HG02938 (cell line): ENCODE data around the gene KCTD13.
"Not testable (repeated sequence)": the region's sequence is repeated elsewhere in the genome, so short reads cannot be mapped to it uniquely, and the experiment has no call there.

Experiments used
- ATAC-seq: cut with Tn5 transposase; IDR thresholded peaks from one replicate; pipeline ENCODE4 v1.9.1; 2021; ENCODE audit warnings: mild to moderate bottlenecking, moderate library complexity; ENCODE audit not compliant: unreplicated experiment

KCTD13 gene

DNA sequence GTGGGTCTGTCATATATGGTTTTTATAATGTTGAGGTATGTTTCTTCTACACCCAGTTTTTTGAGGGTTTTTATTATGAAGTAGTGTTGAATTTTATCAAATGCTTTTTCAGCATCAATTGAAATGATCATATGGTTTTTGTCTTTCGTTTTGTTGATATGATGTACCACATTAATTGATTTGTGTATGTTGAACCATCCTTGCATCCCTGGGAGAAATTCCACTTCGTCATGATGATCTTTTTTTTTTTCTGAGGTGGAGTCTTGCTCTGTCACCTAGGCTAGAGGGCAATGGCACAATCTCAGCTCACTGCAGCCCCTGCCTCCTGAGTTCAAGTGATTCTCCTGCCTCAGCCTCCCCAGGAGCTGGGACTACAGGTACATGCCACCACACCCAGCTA is 21.9 kb upstream of the KCTD13 start:
- ATAC-seq: no peak

DNA sequence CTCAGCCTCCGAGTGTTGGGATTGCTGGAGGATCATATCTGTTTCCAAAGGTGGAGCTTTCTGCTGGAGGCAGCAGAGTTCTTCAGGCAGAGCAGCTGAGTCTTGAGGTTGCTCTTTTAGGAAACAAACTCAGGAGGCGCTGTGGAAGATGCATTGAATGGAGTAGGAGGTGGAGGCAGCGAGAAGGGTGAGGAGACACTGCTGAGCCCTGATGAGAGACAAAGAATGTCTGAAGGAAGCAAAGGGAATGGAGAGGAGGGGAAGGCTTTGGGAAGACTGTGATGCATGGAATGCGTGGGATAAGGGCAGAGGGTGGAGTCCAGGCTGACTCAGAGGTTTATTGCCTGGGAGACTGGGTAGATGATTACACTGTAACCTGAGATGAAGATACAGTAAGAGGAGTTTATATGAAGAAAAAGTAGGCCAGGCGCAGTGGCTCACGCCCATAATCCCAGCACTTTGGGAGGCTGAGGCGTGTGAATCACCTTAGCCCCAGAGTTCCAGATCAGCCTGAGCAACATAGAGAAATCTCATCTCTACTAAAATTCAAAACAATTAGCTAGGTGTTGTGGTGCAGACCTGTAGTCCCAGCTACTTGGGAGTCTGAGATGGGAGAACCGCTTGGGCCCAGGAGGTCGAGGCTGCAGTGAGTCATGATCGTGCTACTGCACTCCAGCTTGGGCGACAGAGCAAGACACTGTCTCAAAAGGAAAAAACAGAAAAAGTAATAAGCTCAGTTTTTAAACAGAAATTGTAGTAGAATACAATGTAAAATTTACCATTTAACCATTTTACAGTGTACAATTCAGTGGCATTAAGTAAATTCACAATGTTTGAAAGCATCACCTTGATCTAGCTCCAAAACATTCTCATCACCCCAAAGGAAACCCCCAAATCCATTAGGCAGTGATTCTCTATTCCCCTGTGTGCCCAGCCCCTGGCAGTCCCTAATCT is 18.1 kb upstream of the KCTD13 start:
- no peak for ATAC-seq

DNA sequence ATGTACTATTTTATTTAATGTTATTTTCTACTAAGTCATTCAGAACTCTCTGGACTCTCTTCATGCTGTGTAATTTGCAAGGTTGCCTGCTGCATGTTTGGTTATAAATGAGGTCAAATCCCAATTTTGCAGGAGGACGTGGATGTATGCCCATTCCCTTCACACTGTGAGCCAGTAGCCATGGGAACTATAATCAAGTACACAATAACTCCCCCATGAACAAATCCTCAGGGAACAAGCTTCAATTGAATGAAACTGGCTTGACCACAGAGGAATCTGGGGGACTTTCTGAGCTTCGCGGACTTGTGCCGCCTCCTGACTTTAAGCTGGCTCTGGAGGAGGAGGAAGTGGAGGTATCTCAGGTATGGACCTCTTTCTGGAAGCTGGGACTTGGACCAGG is 14.6 kb upstream of the KCTD13 start:
- ATAC-seq: no peak

DNA sequence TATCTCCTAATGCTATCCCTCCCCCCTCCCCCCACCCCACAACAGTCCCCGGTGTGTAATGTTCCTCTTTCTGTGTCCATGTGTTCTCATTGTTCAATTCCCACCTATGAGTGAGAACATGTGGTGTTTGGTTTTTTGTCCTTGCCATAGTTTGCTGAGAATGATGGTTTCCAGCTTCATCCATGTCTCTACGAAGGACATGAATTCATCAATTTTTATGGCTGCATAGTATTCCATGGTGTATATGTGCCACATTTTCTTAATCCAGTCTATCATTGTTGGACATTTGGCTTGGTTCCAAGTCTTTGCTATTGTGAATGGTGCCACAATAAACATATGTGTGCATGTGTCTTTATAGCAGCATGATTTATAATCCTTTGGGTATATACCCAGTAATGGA is 5.7 kb upstream of the KCTD13 start:
- not testable (repeated sequence) for ATAC-seq

DNA sequence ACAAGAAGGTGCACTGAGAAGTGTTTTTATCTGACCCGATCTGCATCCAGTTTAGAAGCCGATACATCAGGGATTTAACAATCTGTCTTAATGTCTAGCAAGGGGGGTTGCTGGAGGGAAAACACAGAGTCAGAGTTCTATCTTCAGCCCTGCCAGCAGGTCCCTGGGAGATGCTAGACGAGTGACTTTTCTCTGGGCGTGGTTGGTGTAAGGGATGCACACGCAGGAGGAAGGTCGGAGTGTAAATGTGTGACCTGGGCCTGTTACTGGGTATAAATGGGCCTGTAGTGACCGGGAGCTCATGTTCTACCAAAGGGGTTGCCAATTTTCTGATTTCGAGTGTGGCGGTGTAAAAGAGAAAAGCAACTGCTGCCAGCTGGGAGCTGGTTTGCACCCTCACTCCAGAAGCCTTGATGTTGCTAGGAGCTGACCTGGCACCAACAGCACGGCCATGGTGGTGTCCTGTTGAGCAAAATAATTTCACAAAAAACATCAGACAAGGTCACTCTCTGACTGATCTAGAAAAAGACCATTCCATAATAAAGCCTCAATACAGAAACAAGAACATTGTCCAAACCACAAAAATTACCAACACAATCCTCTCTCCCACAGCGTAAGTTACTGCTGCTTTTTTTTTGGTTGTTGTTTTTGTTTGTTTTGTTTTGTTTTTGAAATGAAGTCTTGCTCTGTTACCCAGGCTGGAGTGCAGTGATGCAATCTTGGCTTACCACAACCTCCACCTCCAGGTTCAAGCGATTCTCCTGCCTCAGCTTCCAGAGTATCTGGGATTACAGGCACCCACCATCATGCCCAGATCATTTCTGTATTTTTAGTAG is 1.3 kb upstream of the KCTD13 start:
- no peak for ATAC-seq

DNA sequence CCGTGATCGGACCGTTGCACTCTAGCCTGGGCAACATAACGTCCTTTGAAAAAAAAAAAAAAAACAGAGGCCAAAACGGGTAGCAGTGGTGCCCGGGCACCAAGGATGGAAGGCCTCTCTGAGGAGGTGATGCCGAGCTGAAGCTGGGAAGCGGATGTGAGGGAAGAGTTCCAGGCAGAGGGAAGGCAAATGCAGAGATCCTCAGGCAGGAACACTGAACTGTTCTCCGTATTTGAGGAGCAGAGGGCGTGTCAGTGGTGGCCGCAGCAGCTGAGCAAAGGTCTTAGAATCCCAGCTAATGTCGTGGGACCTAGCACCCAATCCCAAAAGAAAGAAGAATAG is 656 bp upstream of the KCTD13 start:
- no peak for ATAC-seq

DNA sequence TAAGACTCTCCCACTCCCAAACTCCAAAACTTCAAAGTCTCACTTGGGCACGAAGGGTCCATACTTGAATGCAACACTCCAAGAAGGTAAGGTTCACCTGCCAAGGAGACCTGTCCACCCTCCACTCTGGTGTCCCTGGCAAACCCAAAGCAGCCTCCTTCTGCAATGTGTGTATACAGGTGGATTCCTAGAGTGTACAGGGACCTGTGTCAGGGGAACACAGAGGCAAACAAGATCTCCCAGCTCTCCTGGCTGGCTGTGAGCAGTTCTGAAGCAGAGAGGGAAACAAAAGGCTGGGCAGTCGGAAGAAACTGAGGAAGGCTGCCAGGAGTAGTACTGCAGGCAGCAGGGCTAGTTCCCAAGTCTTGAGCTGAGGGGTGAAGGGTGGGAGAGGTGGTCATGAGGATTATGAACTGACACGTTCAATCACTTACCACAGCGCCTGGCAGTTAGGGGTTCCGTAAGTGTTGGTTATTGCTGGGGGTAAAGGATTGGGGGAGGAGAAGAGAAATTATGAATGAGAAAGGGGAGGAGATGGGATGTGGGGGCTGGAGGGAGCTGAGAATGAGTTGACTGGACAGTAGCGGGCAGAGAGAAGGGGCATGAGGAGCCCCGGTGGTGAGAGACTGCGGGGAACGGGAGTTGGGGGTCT is 795 bp downstream of the KCTD13 start:
- no peak for ATAC-seq

DNA sequence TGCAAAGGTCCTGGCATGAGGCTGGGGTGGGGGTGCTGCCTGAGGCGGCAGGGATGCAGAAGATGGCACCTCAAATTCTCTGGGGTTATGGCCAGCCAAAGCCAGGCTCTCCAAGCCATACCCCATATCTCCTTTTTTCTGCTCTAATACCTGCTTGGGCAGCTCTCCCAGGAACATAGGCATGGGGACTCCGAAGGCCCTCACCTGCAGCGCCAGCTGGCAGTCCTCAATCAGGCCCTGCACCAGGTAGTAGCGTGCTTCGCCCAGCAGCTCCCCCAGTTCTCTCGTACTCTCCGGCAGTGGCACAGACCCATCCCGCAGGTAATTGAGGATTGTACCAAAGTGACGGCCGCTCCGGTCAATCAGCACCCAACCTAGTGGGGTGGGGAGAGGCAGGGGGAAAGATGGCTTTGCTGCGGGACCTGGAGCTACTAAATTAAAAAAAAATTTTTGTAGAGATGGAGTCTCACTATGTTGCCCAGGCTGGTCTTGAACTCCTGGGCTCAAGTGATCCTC is 3.0 kb downstream of the KCTD13 start:
- no peak for ATAC-seq

DNA sequence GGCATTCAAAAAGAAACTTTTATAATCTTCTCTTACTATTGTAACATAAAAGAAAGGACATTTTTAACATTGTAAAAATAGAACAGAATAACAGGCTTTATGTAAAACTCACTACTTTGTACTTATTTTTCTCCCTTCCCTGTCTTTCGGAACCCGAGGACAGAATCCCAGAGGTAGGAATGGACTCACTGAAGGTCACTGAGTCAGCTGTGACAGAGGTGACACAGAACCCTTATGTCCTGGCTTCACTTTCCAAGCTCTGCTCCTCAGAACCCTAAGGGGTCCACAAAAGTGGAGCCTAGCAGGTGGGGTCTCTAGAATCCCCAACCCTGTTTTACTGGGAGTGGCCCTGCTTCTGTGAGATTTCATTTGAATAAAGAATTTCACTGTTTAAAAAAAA is 3.7 kb downstream of the KCTD13 start:
- no peak for ATAC-seq

DNA sequence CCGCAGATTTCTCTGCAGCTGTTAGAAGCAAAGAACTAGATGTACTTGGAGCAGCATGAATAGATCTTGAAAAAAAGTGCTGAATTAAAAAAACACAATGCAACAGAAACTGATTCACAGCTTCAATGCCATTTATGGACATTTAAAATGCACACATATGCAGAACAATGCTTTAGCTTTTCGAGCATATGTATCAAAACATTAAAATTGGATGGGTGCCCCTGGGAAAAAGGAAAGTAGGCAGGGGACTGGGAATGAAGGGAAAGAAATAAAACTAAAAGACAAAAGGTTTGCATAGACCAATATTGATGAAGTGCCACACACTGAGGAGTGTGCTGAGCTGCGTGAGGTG is 5.0 kb downstream of the KCTD13 start:
- no peak for ATAC-seq

DNA sequence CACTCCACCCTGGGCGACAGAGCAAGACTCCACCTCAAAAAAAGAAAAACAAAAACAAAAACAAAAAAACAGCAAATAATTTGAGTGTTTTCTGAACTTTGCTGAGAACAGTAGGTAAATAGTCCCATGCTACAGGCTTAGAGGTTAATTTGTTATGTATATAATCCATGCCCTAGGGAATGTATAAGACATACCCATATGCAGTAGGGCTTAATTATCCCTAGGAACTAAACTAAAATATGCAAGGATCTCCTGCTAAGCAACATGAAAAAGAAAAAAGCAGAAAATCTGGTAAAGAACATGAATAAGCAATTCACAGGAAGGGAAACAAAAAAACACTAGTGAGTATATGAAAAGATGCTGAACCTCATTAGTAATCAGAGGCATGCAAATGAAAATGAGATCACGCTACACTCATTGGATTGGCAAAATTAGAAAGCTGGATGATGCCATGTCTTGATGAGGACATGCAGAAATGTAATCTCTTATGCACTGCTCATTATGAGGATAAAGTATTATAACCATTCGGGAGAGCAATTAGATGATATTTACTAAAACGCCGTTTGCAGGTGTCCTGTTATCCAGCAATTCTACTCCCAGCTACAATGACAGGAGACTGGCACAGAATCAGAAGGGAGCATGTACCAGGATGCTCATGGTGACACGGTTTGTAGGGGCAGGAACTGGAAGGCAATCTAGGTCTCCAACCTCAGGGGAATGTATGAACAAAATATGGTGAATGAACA is 5.6 kb downstream of the KCTD13 start:
- no peak for ATAC-seq

DNA sequence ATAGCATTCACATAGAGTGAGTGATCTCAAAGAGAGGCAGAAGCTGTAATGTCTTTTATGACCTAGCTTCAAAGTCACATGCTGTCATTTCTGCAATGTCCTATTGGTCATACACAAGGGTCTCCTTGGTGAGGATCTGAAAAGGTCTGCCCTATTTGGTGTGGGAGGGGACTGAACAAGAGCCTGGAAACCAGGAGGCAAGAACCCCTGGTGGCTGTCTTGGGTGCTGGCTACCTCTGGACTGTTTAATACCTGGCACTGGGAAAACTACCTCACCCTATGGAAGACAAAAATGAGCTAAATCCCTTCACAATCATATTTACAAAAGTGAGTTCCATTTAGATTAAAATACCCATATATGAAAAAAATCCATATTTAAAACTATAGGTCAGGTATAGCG is 9.0 kb downstream of the KCTD13 start:
- ATAC-seq: no peak

DNA sequence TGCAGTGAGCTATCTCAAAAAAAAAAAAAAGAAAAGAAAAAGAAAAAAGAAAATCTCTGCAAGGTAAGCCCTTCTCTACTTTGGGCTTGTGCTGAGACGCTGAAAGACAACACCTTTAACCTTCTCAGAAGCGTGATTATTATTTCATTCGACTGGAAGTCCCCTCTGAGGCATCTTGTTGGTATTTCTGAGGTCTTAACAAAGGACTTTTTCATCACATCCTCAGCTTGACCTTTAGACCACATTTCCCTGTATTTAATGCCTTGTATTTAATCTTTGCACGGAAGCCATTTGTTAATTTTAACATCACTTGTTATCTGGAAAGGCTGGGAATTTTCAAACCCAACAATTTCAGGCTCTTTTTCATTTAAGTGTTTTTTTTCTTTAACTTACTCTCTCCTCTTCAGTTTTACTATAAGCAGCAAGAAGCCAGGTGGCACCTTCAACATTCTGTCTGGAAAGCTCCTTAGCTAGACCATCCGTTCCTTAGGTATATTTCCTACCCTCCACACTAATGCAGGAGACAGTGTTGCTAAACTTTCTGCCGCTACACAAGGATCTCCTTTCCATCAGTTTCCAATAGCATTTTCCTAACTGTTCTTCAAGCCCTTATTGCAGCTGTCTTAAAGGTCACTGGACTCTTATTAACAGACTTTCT is 10.3 kb downstream of the KCTD13 start:
- ATAC-seq: no peak

DNA sequence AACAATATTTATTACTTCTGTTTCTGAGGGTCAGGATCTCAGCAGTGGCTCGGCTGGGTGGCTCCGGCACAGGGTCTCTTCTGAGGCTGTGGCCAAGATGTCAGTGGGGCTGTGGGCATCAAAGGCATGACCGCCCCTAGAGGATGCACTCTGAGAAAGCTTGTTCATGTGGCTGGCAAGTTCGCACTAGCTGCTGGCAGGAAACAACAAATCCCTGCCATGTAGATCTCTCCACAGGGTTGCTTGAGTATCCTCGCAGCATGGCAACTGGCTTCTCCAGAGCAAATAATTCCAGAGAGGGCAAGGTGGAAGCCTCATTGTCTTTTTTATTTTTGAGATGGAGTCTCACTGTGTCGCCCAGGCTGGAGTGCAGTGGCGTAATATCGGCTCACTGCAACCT is 12.5 kb downstream of the KCTD13 start:
- no peak for ATAC-seq

DNA sequence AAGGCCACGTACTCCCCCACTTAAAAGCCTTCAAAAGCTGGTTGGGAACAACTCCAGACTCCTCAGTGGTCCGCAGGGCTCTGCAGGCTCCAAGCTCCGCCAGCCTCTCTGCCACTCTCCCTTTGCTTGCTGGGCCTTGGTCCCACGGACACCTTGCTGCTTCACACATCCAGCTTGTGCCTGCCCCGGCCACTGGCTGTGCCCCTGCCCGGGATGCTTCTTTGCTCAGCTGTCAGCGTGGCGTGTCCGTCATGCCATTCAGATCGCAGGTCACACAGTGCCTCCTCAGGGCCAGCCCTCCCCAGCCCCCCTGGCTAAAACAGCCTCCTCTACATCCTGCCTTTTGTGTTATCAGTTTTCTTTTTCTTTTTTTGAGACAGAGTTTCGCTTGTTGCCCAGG is 13.9 kb downstream of the KCTD13 start:
- ATAC-seq: no peak

DNA sequence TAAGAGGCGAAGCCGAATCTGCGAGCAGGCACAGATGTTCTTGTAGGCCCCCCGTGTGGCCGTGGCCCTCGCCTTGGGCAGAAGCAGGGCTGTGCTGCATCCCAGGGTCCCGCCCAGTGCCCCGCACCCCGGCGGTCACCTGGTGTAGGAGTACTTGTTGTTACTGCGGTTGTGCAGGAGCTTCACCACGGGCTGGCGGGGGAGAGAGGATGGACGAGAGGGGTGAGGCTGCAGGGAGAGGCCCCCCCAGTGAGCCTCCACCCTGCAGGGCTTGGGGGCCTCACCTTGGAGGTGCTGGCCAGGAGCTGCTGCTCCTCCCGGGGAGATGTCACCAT is 14.4 kb downstream of the KCTD13 start:
- no peak for ATAC-seq

DNA sequence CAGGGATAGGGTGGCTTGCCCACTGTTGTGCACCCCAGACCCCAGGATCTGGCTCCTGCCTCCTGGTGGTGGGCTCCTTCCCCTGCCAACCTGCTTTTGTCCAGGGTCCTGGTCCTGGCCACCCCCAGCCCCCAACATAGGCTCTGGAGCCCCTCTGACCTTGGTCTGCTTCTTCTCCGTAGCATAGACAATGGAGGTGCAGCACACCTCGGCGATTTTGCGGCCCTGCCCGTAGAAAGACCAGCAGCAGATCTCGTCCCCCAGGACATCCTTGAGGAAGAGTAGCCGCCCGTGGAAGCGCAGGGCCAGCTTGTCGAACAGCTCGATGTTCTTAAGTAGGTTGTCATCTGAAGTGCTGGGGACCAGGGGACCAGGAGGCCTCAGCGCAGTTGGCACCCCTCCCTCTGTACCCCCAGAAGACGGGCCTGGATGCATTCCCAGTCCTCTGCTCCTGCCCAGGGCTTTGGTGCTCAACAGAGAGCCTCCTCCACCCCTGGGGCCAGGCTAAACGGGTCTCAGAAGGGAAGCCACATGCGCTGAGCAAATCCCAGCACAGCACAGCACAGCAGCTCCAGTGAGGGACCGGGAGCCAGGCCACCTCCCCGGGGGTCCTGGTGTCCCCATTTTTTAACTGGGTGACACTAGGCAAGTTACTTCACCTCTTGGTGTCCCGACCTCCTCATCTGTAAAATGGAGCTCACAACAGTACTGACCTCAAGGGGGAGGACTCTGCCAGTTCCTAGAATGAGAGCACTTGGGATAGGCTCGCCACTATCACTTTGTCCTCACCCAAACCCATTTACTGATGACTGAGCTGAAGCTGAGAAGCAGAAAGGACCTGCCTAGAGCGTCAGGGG is 15.0 kb downstream of the KCTD13 start:
- ATAC-seq: no peak

DNA sequence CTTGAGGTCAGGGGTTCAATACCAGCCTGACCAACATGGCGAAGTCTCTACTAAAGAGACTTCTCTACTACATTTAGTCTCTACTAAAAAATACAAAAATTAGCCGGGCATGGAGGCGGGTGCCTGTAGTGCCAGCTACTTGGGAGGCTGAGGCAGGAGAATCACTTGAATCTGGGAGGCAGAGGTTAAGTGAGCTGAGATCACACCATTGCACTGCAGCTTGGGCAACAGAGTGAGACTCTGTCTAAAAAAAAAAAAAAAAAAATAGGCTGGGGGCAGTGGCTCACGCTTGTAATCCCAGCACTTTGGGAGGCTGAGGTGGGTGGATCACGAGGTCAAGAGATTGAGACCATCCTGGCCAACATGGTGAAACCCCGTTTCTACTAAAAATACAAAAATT is 16.2 kb downstream of the KCTD13 start:
- ATAC-seq: not testable (repeated sequence)

DNA sequence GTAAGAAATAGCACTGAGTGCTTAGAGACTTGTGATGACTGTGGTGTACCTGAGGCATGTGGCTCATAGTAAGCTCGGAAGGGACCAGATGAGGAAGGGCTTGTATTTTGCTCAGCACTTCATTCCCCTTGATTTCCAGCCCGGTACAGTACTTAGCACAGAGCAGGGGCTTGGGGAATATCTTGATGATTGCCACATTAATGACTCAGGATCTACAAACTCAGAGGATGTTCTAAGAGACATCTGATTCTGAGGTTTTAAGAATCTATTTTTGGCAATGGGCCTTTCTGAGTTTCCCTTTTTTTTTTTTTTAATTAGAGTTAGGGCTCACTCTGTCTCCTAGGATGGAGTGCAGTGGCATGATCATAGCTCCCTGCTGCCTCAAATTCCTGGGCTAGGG is 16.6 kb downstream of the KCTD13 start:
- no peak for ATAC-seq
